ENCODE data around the gene ZC3H8.

The ZC3H8 gene

DNA sequence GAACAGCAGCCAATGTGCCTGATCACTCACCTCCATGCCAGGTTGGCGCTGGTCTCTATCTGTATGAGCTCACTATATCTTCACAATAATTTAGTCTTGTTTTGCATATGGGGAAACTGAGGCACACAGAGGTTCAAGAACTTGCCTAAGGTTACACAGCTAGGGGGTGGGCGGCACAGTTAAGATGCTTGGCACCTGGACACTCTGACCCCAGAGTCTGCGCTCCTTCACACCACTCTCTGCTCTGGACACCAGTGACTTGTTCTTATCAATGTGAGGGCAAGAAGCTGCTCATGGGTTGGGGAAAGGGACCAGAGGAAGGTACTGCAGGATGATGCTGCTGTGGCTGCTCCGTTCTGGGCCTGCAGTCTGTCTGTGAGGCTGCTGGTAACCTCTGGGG is 89.5 kb downstream of the ZC3H8 start:
- DNase-seq (ENCODE audit: low read depth in 3 of 3, low spot score in 1 of 3), result no peak

DNA sequence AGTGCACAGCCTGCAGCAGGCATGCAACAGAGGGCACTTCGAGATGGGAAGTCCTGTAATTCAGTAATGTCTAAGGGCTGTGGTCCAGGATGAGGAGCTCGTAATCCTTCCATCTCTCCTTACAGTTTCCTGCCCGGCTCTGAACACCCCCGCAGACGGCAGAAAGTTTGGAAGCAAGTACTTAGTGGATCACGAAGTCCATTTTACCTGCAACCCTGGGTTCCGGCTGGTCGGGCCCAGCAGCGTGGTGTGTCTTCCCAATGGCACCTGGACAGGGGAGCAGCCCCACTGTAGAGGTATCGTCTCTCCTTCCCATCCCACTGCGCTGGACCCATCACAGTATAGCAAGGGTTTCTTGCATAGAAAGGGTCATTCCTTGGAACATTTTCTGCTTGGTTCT is 90.0 kb downstream of the ZC3H8 start:
- no peak for DNase-seq (ENCODE audit: low read depth in 3 of 3, low spot score in 1 of 3)

GRCh38 chr2:112163541-112163981 is 91.3 kb downstream of the ZC3H8 start:
- no peak for DNase-seq (ENCODE audit: low read depth in 3 of 3, low spot score in 1 of 3)

GRCh38 chr2:112162956-112163355 is 91.9 kb downstream of the ZC3H8 start:
- DNase-seq (ENCODE audit: low read depth in 3 of 3, low spot score in 1 of 3), result no peak

- no peak for DNase-seq (ENCODE audit: low read depth in 3 of 3, low spot score in 1 of 3)
Measured at GRCh38 chr2:112162341-112162740, 92.5 kb downstream of the ZC3H8 start.

Data from stimulated activated CD4-positive, alpha-beta T cell treated with anti-CD3 and anti-CD28 coated beads, TNF-alpha, amount 100 ng/mL, for 1 hour (primary cell).